HG03066 (cell line): ENCODE measurements around the gene FEV.
"Not testable (repeated sequence)": the region's sequence is repeated elsewhere in the genome, so short reads cannot be mapped to it uniquely, and the experiment has no call there.

Experiments used
- ATAC-seq: cut with Tn5 transposase; IDR thresholded peaks from one replicate; pipeline ENCODE4 v1.9.1; 2021; ENCODE audit warnings: low read depth; ENCODE audit not compliant: unreplicated experiment

Gene FEV

DNA sequence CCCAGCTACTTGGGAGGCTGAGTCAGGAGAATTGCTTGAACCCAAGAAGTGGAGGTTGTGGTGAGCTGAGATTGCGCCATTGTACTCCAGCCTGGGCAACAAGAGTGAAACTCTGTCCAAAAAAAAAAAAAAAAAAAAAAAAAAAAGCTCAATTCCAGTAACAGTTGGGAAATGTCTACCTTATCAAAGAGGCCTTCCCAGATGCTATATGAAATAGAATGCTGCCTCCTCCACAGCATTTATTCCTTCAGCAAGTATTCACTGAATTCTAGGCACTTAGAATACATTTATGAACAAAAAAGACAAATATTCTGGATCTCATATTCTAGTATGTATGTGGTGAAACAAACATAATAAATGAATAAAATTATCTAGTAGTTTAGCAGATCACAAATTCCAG lies 38.4 kb downstream of the FEV start:
- no peak for ATAC-seq

DNA sequence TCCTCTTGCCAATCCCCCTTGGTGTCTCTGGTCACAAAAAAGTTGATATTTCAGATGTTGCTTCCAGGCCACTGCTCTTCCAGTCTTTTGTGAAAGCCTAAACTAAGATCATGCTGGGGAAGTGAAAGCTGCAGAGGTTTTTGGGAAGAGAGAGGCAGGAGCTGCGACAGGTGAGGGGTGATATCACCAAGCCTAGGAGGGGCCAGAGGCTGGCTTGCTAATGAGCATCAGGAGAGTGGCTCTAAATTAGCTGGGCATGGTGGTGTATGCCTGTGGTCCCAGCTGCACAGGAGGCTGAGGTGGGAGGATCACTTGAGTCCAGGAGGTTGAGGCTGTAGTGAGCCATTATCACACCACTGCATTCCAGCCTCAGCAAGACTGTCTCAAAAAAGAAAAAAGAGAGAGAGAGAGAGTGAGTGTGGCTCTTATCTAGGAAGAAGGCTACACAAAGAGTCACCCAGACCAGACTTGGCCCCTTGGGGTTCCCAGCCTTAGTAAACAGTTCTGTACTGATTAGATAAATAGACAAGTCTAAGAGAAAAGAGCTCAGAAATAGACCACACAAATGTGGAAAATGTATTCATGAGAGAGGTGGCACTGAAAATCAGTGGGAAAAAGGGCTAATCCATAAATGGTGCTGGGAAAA lies 40.1 kb downstream of the FEV start:
- ATAC-seq = no peak

DNA sequence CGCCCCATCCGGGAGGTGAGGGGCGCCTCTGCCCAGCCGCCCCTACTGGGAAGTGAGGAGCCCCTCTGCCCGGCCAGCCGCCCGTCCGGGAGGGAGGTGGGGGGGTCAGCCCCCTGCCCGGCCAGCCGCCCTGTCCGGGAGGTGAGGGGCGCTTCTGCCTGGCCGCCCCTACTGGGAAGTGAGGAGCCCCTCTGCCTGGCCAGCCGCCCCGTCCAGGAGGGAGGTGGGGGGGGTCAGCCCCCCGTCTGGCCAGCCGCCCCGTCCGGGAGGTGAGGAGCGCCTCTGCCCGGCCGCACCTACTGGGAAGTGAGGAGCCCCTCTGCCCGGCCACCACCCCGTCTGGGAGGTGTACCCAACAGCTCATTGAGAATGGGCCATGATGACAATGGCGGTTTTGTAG lies 53.2 kb downstream of the FEV start:
- ATAC-seq = not testable (repeated sequence)
